ENCODE measurements around the gene ATAD1.

ATAD1 gene

DNA sequence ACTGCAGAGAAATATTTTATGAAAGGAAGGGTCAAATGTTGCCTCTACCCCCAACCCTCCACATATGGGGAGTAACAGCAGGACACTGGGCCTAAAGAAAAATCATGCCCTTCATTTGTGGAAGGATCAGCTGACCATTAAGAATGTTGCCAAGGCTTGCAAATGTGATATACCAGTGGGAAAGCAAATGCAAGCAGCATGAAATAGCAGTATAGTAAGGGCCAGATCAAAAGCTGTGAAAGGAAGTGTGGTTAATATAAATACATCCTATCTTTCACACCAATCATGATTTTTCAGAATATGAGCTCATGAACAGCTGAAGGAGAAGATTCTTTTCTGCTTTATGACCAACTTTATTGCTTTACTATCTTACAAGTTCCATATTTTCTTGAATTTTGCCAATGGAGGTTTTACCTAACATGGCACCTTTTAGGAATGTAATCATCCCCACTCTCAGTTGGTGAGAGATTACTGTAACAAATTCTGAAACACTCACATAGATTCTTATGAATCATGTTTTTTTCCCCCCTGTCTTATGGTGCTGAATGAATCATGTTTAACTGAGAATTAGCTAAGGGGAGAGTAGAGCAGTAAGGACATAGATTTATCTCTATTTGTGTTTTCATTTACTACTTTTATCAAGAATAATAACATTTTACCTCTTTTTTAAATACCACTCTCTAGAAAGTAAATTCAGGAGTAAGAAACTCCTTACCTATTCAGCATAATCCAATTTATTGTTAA, 12.1 kb upstream of the ATAD1 start:
- TF ChIP-seq YY1 (IDR thresholded peaks at IDR 0.05; ENCODE audit: low read depth) (no peak), TEAD4 (IDR thresholded peaks at IDR 0.05) (no peak), FOXM1 (IDR thresholded peaks at IDR 0.05; ENCODE audit: borderline replicate concordance, low read depth) (no peak), TAF1 (IDR thresholded peaks at IDR 0.05; ENCODE audit: low read depth) (no peak), CEBPB (IDR thresholded peaks at IDR 0.05) (no peak), RAD21 (IDR thresholded peaks at IDR 0.05; ENCODE audit: low read depth) (no peak), TCF12 (IDR thresholded peaks at IDR 0.05; ENCODE audit: low read depth) (no peak), NFIC (IDR thresholded peaks at IDR 0.05) (no peak), ZBTB7A (IDR thresholded peaks at IDR 0.05; ENCODE audit: low read depth) (no peak), EP300 (IDR thresholded peaks at IDR 0.05; ENCODE audit: borderline replicate concordance) (no peak), CREB1 (IDR thresholded peaks at IDR 0.05; ENCODE audit: low read depth) (no peak), EGR1 (IDR thresholded peaks at IDR 0.05) (no peak)
- TF ChIP-seq, protein P1, sequence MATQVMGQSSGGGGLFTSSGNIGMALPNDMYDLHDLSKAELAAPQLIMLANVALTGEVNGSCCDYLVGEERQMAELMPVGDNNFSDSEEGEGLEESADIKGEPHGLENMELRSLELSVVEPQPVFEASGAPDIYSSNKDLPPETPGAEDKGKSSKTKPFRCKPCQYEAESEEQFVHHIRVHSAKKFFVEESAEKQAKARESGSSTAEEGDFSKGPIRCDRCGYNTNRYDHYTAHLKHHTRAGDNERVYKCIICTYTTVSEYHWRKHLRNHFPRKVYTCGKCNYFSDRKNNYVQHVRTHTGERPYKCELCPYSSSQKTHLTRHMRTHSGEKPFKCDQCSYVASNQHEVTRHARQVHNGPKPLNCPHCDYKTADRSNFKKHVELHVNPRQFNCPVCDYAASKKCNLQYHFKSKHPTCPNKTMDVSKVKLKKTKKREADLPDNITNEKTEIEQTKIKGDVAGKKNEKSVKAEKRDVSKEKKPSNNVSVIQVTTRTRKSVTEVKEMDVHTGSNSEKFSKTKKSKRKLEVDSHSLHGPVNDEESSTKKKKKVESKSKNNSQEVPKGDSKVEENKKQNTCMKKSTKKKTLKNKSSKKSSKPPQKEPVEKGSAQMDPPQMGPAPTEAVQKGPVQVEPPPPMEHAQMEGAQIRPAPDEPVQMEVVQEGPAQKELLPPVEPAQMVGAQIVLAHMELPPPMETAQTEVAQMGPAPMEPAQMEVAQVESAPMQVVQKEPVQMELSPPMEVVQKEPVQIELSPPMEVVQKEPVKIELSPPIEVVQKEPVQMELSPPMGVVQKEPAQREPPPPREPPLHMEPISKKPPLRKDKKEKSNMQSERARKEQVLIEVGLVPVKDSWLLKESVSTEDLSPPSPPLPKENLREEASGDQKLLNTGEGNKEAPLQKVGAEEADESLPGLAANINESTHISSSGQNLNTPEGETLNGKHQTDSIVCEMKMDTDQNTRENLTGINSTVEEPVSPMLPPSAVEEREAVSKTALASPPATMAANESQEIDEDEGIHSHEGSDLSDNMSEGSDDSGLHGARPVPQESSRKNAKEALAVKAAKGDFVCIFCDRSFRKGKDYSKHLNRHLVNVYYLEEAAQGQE (IDR thresholded peaks at IDR 0.05; ENCODE audit: low read depth): no peak
- TF ChIP-seq, protein P2, sequence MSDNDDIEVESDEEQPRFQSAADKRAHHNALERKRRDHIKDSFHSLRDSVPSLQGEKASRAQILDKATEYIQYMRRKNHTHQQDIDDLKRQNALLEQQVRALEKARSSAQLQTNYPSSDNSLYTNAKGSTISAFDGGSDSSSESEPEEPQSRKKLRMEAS (IDR thresholded peaks at IDR 0.05): no peak
- TF ChIP-seq, protein P3, sequence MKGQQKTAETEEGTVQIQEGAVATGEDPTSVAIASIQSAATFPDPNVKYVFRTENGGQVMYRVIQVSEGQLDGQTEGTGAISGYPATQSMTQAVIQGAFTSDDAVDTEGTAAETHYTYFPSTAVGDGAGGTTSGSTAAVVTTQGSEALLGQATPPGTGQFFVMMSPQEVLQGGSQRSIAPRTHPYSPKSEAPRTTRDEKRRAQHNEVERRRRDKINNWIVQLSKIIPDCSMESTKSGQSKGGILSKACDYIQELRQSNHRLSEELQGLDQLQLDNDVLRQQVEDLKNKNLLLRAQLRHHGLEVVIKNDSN (IDR thresholded peaks at IDR 0.05): no peak

DNA sequence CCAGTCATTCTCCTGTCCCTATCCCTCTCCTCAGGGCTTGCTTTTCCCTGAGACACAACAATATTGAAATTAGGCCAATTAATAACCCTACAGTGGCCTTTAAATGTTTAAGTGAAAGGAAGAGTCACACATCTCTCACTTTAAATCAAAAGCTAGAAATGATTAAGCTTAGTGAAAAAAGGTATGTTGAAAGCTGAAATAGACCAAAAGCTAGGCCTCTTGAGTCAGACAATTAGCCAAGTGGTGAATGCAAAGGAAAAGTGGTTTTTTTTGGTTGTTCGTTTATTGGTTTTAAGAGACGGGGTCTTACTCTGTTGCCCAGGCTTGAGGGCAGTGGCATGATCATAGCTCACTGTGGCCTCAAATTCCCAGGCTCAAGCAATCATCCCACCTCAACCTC, 9.7 kb upstream of the ATAD1 start:
- TF ChIP-seq, protein P3 (IDR thresholded peaks at IDR 0.05): no peak
- TF ChIP-seq ZBTB7A (IDR thresholded peaks at IDR 0.05; ENCODE audit: low read depth) (no peak), FOXM1 (IDR thresholded peaks at IDR 0.05; ENCODE audit: borderline replicate concordance, low read depth) (no peak), TCF12 (IDR thresholded peaks at IDR 0.05; ENCODE audit: low read depth) (no peak), NFIC (IDR thresholded peaks at IDR 0.05) (no peak), CEBPB (IDR thresholded peaks at IDR 0.05) (no peak), CREB1 (IDR thresholded peaks at IDR 0.05; ENCODE audit: low read depth) (no peak), TAF1 (IDR thresholded peaks at IDR 0.05; ENCODE audit: low read depth) (no peak), EP300 (IDR thresholded peaks at IDR 0.05; ENCODE audit: borderline replicate concordance) (no peak), TEAD4 (IDR thresholded peaks at IDR 0.05) (no peak), EGR1 (IDR thresholded peaks at IDR 0.05) (no peak), RAD21 (IDR thresholded peaks at IDR 0.05; ENCODE audit: low read depth) (no peak), YY1 (IDR thresholded peaks at IDR 0.05; ENCODE audit: low read depth) (no peak)
- TF ChIP-seq, protein P1 (IDR thresholded peaks at IDR 0.05; ENCODE audit: low read depth): no peak
- TF ChIP-seq, protein P2 (IDR thresholded peaks at IDR 0.05): no peak

DNA sequence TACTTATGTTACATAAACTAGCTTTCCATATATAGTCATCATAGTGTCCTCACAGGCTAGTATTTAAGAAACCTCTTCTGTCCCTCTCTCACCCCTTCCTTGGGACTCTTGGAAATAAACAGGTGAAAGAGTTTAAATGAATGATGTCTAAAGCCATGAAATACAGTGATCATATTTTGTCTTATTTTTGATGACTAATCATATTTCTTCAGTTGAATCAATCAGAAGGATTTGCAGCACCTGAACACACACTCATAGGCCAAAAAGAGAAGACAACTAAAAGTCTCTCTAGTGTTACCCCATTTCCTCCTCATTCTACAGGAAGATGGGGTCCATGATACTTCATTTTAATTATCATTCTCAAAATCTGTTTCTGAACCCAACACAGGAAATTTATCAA, 8.6 kb upstream of the ATAD1 start:
- TF ChIP-seq TAF1 (IDR thresholded peaks at IDR 0.05; ENCODE audit: low read depth) (no peak), ZBTB7A (IDR thresholded peaks at IDR 0.05; ENCODE audit: low read depth) (no peak), NFIC (IDR thresholded peaks at IDR 0.05) (no peak), FOXM1 (IDR thresholded peaks at IDR 0.05; ENCODE audit: borderline replicate concordance, low read depth) (no peak), TCF12 (IDR thresholded peaks at IDR 0.05; ENCODE audit: low read depth) (no peak), YY1 (IDR thresholded peaks at IDR 0.05; ENCODE audit: low read depth) (no peak), CEBPB (IDR thresholded peaks at IDR 0.05) (no peak), CREB1 (IDR thresholded peaks at IDR 0.05; ENCODE audit: low read depth) (no peak), EP300 (IDR thresholded peaks at IDR 0.05; ENCODE audit: borderline replicate concordance) (no peak), RAD21 (IDR thresholded peaks at IDR 0.05; ENCODE audit: low read depth) (no peak), TEAD4 (IDR thresholded peaks at IDR 0.05) (no peak), EGR1 (IDR thresholded peaks at IDR 0.05) (no peak)
- TF ChIP-seq, protein P2 (IDR thresholded peaks at IDR 0.05): no peak
- TF ChIP-seq, protein P1 (IDR thresholded peaks at IDR 0.05; ENCODE audit: low read depth): no peak
- TF ChIP-seq, protein P3 (IDR thresholded peaks at IDR 0.05): no peak

Measured in Ishikawa (cell line).